Endothelial cell of umbilical vein (primary cell): ENCODE measurements around the gene RNASE13. TPM values are rescaled to one million over a fixed set of nuclear protein-coding genes. Genes with fewer than 3 reads are reported as not detected.

Experiments
- BruUV-seq: library from RNA; stranded (reverse); fragments of 400-500 nt; replicated peaks from 2 replicates; lab custom pipeline; 2021; lab: Mats Ljungman, UMichigan
- CTCF ChIA-PET: fragments of 300-600, 350-600 bp; sonication (Branson Sonifier 250); formaldehyde crosslinking; loops from one replicate; lab custom pipeline; 2021; ENCODE audit warnings: antibody characterized with exemption, inconsistent platforms; lab: Charles Lee
- POLR2A ChIA-PET: fragments of 300-600, 350-600 bp; sonication (Branson Sonifier 250); formaldehyde crosslinking; loops from one replicate; lab custom pipeline; 2021; ENCODE audit warnings: antibody characterized with exemption, inconsistent platforms; lab: Charles Lee
- DNase-seq: peaks from one replicate; pipeline ENCODE4 v3.0.0-alpha.2; 2011; ENCODE audit warnings: low read depth, low spot score
- FAIRE-seq: peaks from 2 replicates; lab custom pipeline; 2011; peaks lifted over from hg19 to GRCh38; lab: Jason Lieb, UNC
- H2AFZ ChIP-seq: 2 replicates; pipeline ENCODE4 v1.6.0; 2012; ENCODE audit warnings: low read depth, low read length, control low read depth, inconsistent platforms
- H3K27ac ChIP-seq: 2 replicates; pipeline ENCODE4 v1.5.1; 2011; ENCODE audit warnings: low read depth, mild to moderate bottlenecking, control low read depth, low read length, moderate library complexity; ENCODE audit not compliant: insufficient read depth
- H3K27me3 ChIP-seq, 2 experiments: 2 replicates each; pipeline versions ENCODE4 v1.6.0 to v1.6.1; 2011; ENCODE audit warnings: low read length in 2 of 2, mixed read lengths in 1 of 2; ENCODE audit not compliant: control insufficient read depth in 2 of 2, insufficient read depth in 2 of 2
- H3K36me3 ChIP-seq, 2 experiments: 2 replicates in 1 of 2; 3 replicates in 1 of 2; pipeline ENCODE4 v1.5.1; 2011; ENCODE audit warnings: low read length in 2 of 2, mild to moderate bottlenecking in 1 of 2, moderate library complexity in 1 of 2; ENCODE audit not compliant: control insufficient read depth in 2 of 2, insufficient read depth in 2 of 2; ENCODE audit errors: extremely low read depth in 1 of 2
- H3K4me1 ChIP-seq: 3 replicates; pipeline ENCODE4 v1.5.1; 2011; ENCODE audit warnings: mild to moderate bottlenecking, low read length; ENCODE audit not compliant: control insufficient read depth, insufficient read depth; ENCODE audit errors: extremely low read depth
- H3K4me2 ChIP-seq: 2 replicates; pipeline ENCODE4 v1.6.1; 2011; ENCODE audit warnings: low read length, control low read depth, mixed read lengths; ENCODE audit not compliant: insufficient read depth
- H3K4me3 ChIP-seq, 3 experiments: fragments of 200-600 bp in 1 of 3; sonication (generic), shearing (Covaris generic) in 1 of 3; replicated peaks in 1 of 3; 2 replicates each; pipeline ENCODE4 v1.5.1; 2011 to 2016; ENCODE audit warnings: control low read depth in 3 of 3, low read length in 3 of 3, mild to moderate bottlenecking in 2 of 3, inconsistent platforms in 1 of 3, low read depth in 1 of 3, moderate library complexity in 1 of 3; ENCODE audit not compliant: insufficient read depth in 1 of 3
- H3K79me2 ChIP-seq: 2 replicates; pipeline ENCODE4 v1.6.0; 2012; ENCODE audit warnings: low read length, inconsistent platforms; ENCODE audit not compliant: control insufficient read depth, insufficient read depth
- H3K9ac ChIP-seq: replicated peaks from 2 replicates; pipeline ENCODE3; 2011; ENCODE audit warnings: low read length, control low read depth; ENCODE audit not compliant: insufficient read depth; ENCODE audit errors: extremely low read depth
- H3K9me1 ChIP-seq: replicated peaks from 3 replicates; pipeline ENCODE4 v1.6.0; 2011; ENCODE audit warnings: mild to moderate bottlenecking, low read length; ENCODE audit not compliant: control insufficient read depth, insufficient read depth; ENCODE audit errors: extremely low read depth
- H3K9me3 ChIP-seq: replicated peaks from 2 replicates; pipeline ENCODE4 v1.5.1; 2012; ENCODE audit warnings: low read length, inconsistent platforms; ENCODE audit not compliant: control insufficient read depth, insufficient read depth
- H4K20me1 ChIP-seq: replicated peaks from 2 replicates; pipeline ENCODE3; 2011; ENCODE audit warnings: mild to moderate bottlenecking, low read length; ENCODE audit not compliant: control insufficient read depth, insufficient read depth; ENCODE audit errors: extremely low read depth
- EZH2 ChIP-seq: IDR thresholded peaks from 2 replicates; pipeline ENCODE4 v1.6.1; 2012; ENCODE audit warnings: borderline replicate concordance, low read depth, mild to moderate bottlenecking, moderate library complexity, low read length, inconsistent platforms; ENCODE audit not compliant: severe bottlenecking
- FOS ChIP-seq: IDR thresholded peaks from 2 replicates; pipeline ENCODE4 v1.6.1; 2011; ENCODE audit warnings: mild to moderate bottlenecking, low read length, moderate library complexity, borderline replicate concordance; ENCODE audit not compliant: insufficient read depth
- GATA2 ChIP-seq: IDR thresholded peaks from 2 replicates; pipeline ENCODE4 v1.7.0; 2011; ENCODE audit warnings: low read depth, mild to moderate bottlenecking, moderate library complexity, mixed read lengths, low read length; ENCODE audit not compliant: insufficient read length, insufficient read depth
- JUN ChIP-seq: IDR thresholded peaks from 2 replicates; pipeline ENCODE4 v1.6.1; 2011; ENCODE audit warnings: borderline replicate concordance, low read depth; ENCODE audit not compliant: insufficient read length, insufficient read depth
- MYC ChIP-seq: IDR thresholded peaks from one replicate; pipeline ENCODE4 v1.6.1; 2011; ENCODE audit warnings: mild to moderate bottlenecking, low read depth, low read length
- POLR2A ChIP-seq: IDR thresholded peaks from 2 replicates; pipeline ENCODE4 v1.6.1; 2012; ENCODE audit warnings: low read depth, mild to moderate bottlenecking, control low read depth, low read length
- POLR2AphosphoS5 ChIP-seq: IDR thresholded peaks from 2 replicates; pipeline ENCODE4 v1.6.1; 2012; ENCODE audit warnings: low read depth, mild to moderate bottlenecking, control low read depth, low read length, moderate library complexity; ENCODE audit not compliant: insufficient read depth
- dilution Hi-C: fragments of 300-500 bp; cut with MboI; formaldehyde crosslinking; loops from one replicate; pipeline ENCODE4 v1.15.0; 2019; ENCODE audit warnings: low sequenced_read_pairs; ENCODE audit not compliant: extremely low pct_ligation_motif_present
- intact Hi-C: fragments of 100-400 bp; cut with micrococcal nuclease; formaldehyde crosslinking; loops from one replicate; pipeline ENCODE4 v1.10.0; 2022
- polyA plus RNA-seq, 4 experiments: library from polyadenylated mRNA; depleted of rRNA in 3 of 4; stranded (reverse) in 3 of 4; unstranded in 1 of 4; fragments of >200 nt; gene quantifications; 2 replicates each; pipeline versions ENCODE4 v1.2.1 to v1.2.3, GENCODE V29; 2011 to 2012; ENCODE audit warnings: missing spikeins in 1 of 4
- total RNA-seq: library from RNA; stranded (reverse); gene quantifications from 2 replicates; pipeline ENCODE4 v1.2.3, GENCODE V29; 2021
- TF ChIP-seq, protein P1 (sequence below): IDR thresholded peaks from 2 replicates; pipeline ENCODE4 v1.6.1; 2011; ENCODE audit not compliant: insufficient read depth, insufficient read length
- TF ChIP-seq, protein P2 (sequence below), 2 donors: IDR thresholded peaks; 1 replicate in 1 of 2; 2 replicates in 1 of 2; pipeline ENCODE4 v1.5.1; 2011; ENCODE audit warnings: low read length in 2 of 2, mild to moderate bottlenecking in 2 of 2, moderate library complexity in 2 of 2, control low read depth in 1 of 2, inconsistent platforms in 1 of 2, low read depth in 1 of 2; ENCODE audit not compliant: insufficient read depth in 1 of 2; ENCODE audit errors: extremely low read depth in 1 of 2

The RNASE13 gene
- total and polyA plus RNA-seq, 2 donors (not counting 3 experiments of a cell fraction or from before 2014, with no cell fraction given): not detected

DNA sequence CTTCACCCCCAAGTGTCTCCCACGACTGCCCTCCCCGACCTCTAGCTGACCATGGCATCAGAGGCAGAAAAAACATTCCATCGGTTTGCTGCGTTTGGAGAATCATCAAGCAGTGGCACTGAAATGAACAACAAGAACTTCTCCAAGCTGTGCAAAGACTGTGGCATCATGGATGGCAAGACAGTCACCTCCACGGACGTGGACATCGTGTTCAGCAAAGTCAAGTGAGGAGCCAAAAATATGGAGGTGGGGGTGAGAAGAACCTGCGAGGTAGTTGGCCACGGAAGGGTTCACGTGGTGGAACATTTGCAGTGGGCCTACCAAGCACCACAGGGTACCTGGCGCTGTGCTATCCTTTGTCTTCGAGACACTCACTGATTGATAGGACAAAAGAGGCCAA is 4.1 kb downstream of the RNASE13 start:
- Histone ChIP-seq H3K4me3 (no peak overlapping the region), H3K36me3 (no peaks in the 10 kb centered on the region), H4K20me1 (no peaks in the 10 kb centered on the region), H3K79me2 (no peaks in the 10 kb centered on the region), H3K9me3 (no peaks in the 10 kb centered on the region), H3K4me2 (no peak overlapping the region), H3K4me1 (no peaks in the 10 kb centered on the region), H3K9me1 (no peaks in the 10 kb centered on the region), H2AFZ (no peak overlapping the region), H3K27me3 (peaks cover 30 to 33% of the 10 kb centered on the region in 2 experiments), H3K9ac (no peak overlapping the region), H3K27ac (no peak overlapping the region)
- dilution Hi-C loops: no loop called here
- POLR2A ChIA-PET: no interaction called here
- TF ChIP-seq JUN (no peak), MYC (no peak), GATA2 (no peak), EZH2 (no peak), POLR2AphosphoS5 (no peak), FOS (no peak), POLR2A (no peak)
- TF ChIP-seq, protein P1, sequence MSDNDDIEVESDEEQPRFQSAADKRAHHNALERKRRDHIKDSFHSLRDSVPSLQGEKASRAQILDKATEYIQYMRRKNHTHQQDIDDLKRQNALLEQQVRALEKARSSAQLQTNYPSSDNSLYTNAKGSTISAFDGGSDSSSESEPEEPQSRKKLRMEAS: no peak
- TF ChIP-seq, protein P2, sequence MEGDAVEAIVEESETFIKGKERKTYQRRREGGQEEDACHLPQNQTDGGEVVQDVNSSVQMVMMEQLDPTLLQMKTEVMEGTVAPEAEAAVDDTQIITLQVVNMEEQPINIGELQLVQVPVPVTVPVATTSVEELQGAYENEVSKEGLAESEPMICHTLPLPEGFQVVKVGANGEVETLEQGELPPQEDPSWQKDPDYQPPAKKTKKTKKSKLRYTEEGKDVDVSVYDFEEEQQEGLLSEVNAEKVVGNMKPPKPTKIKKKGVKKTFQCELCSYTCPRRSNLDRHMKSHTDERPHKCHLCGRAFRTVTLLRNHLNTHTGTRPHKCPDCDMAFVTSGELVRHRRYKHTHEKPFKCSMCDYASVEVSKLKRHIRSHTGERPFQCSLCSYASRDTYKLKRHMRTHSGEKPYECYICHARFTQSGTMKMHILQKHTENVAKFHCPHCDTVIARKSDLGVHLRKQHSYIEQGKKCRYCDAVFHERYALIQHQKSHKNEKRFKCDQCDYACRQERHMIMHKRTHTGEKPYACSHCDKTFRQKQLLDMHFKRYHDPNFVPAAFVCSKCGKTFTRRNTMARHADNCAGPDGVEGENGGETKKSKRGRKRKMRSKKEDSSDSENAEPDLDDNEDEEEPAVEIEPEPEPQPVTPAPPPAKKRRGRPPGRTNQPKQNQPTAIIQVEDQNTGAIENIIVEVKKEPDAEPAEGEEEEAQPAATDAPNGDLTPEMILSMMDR (IDR thresholded peaks at IDR 0.05; ENCODE audit: extremely low read depth in 1 of 2, insufficient read depth in 1 of 2, low read depth in 1 of 2, low read length in 2 of 2): no peak
- intact Hi-C loops: no loop called here
- BruUV-seq: no TSS peak
- FAIRE-seq (no peak), DNase-seq (no peak)
- CTCF ChIA-PET: interaction anchor here (1.2 to 10.1 kb wide), 3 partner anchors 9 to 62 kb away, joined by 3 to 86 read pairs (median 4); no protein-coding TSS in a partner anchor
